Lower leg skin (tissue), 4 donors: ENCODE data around the gene HDAC4. TPM values are rescaled to one million over a fixed set of nuclear protein-coding genes. Genes with fewer than 3 reads are reported as not detected.

Experiments
- DNase-seq, 2 donors: peaks; one replicate each; pipeline ENCODE4 v3.0.0-alpha.2; 2019; ENCODE audit warnings: low spot score in 2 of 2
- H3K4me3 ChIP-seq: fragments of 200-600 bp; sonication (generic); 2 replicates; pipeline ENCODE4 v1.5.1; 2017; ENCODE audit warnings: mild to moderate bottlenecking, low read depth; ENCODE audit not compliant: poor library complexity, severe bottlenecking
- CTCF ChIP-seq, 3 donors: fragments of 450-650 bp; IDR thresholded peaks; one replicate each; pipeline ENCODE4 v1.5.1; 2016; ENCODE audit warnings: antibody characterized with exemption in 3 of 3, mild to moderate bottlenecking in 3 of 3, moderate library complexity in 2 of 3
- POLR2A ChIP-seq, 2 donors: fragments of 450-650 bp; IDR thresholded peaks; one replicate each; pipeline ENCODE4 v1.6.1; 2016 to 2017; ENCODE audit warnings: antibody characterized with exemption in 2 of 2, mild to moderate bottlenecking in 1 of 2, moderate library complexity in 1 of 2
- WGBS, 2 donors: methylation state at CpG; one replicate each; pipeline ENCODE4 v1.1.5; 2018; 5-methylcytosine and 5-hydroxymethylcytosine counted together
- intact Hi-C: fragments of 100-400 bp; cut with DNase I; formaldehyde crosslinking; loops from one replicate; pipeline ENCODE4 v1.15.0; 2023; ENCODE audit warnings: low total_unique reads
- total RNA-seq, 4 donors: library from RNA; depleted of rRNA; stranded (reverse); fragments of >200 nt; gene quantifications; one replicate each; pipeline ENCODE4 v1.1.0, GENCODE V29; 2016

The HDAC4 gene
- total RNA-seq, 4 donors from 2014 or later: 27.4 to 85.5 (median 57.9) TPM

DNA sequence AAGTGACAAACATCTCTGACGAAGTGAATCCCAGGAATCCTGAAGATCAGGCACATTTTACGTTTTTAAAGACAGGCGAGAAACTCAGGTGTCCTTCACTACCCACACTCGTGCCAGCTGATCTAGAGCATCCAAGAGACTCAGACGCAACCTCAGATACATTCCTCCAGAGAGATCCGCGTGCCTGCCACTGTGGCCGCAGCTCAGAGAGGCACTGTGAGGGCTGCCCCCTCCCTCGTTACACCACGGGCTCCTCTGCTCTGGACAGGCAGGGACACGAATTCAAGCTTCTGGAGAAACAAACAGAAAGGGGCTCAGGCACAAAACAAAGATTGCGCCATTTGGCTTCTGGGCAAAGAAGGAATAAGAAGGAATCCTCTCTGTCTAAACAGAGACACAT, 268.0 kb downstream of the HDAC4 start:
- no peak for DNase-seq
- no peak overlapping the region for H3K4me3 ChIP-seq
- 83 to 85% methylated on average over 12 of the region's 12 CpGs for WGBS, 2 donors
- intact Hi-C loops: no loop called here
- TF ChIP-seq POLR2A (IDR thresholded peaks at IDR 0.05) (no peak), CTCF (IDR thresholded peaks at IDR 0.05) (no peak)

- 85 to 86% methylated on average over 17 of the region's 17 CpGs for WGBS, 2 donors
- TF ChIP-seq POLR2A (IDR thresholded peaks at IDR 0.05): no peak
- no peak for TF ChIP-seq CTCF (IDR thresholded peaks at IDR 0.05)
These were observed 268.6 kb downstream of the HDAC4 start for GRCh38 chr2:239132156-239132709.

DNA sequence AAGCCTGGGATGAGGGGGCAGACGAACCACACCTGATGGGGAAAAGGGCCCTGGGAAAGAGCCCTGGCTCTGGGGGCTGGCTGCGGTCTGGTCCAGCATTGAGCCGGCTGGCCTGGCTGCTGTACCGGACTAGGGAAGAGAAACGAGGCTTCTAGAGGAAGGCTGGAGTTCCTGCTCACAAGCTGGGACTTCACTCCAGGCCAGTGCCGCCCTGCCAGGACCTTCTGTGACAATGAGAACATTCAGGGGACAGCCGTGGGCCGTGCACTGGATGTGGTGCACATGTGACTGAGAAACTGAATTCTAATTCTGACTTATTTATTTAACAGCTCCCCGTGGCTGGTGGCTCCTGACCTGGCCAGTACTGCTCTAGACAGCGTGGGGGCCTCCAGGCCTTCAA, 269.3 kb downstream of the HDAC4 start:
- DNase-seq: no peak
- WGBS, 2 donors: 82 to 89% methylated on average over 10 of the region's 10 CpGs
- no peak overlapping the region for H3K4me3 ChIP-seq
- no peak for TF ChIP-seq POLR2A (IDR thresholded peaks at IDR 0.05)
- no peak for TF ChIP-seq CTCF (IDR thresholded peaks at IDR 0.05)
- intact Hi-C loops: no loop called here

More at GRCh38 chr2:239132156-239132709, 268.6 kb downstream of the HDAC4 start:
- H3K4me3 ChIP-seq: no peak overlapping the region
- DNase-seq: no peak
- intact Hi-C loops: no loop called here

DNA sequence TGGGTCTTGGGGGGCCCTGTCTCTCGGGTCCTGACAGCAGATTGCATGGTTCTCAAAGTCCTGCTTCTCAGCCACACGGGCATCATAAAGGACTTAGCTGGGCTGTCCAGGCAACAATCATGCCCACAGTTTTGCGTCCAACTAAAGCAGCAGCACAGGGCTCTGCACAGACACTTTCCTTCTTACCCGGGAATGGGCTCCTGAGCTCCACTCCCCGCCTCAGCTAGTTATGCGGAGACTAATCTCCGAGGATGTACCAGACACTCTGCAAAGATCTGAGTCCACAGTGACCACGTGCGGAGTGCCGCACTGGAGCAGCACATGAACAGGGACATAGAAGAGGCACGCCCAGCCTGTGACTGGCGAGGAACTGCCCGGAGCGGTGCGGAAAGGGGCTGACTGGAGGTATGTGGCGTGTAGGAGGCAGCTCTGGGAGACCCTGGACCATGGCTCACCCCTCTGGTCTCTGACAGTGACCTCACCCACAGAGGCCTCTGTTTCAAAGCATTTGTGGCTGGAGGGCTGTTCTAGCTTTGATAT, 270.0 kb downstream of the HDAC4 start:
- DNase-seq: no peak
- H3K4me3 ChIP-seq: no peak overlapping the region
- 96 to 97% methylated on average over 15 to 16 of the region's 16 CpGs for WGBS, 2 donors
- intact Hi-C loops: no loop called here
- no peak for TF ChIP-seq CTCF (IDR thresholded peaks at IDR 0.05)

GRCh38 chr2:239130041-239130440, 270.8 kb downstream of the HDAC4 start:
- WGBS, 2 donors: 97% methylated on average over 9 of the region's 9 CpGs
- intact Hi-C loops: no loop called here
- H3K4me3 ChIP-seq: no peak overlapping the region
- DNase-seq: no peak
- no peak for TF ChIP-seq POLR2A (IDR thresholded peaks at IDR 0.05)
- no peak for TF ChIP-seq CTCF (IDR thresholded peaks at IDR 0.05)
